Mesendoderm (in vitro differentiated cells): ENCODE data around the gene VPS35. TPM values are rescaled to one million over a fixed set of nuclear protein-coding genes. Genes with fewer than 3 reads are reported as not detected.

ENCODE experiments used
- DNase-seq: peaks from one replicate; pipeline ENCODE4 v3.0.0; 2013
- H2AK5ac ChIP-seq: 2 replicates; pipeline ENCODE4 v1.6.1; 2013; ENCODE audit warnings: low read length, inconsistent platforms
- H2BK120ac ChIP-seq: 2 replicates; pipeline ENCODE4 v1.6.1; 2013; ENCODE audit warnings: low read depth, mild to moderate bottlenecking, low read length, moderate library complexity, mixed read lengths
- H2BK15ac ChIP-seq: replicated peaks from 2 replicates; pipeline ENCODE4 v1.6.1; 2013; ENCODE audit warnings: low read depth, mild to moderate bottlenecking, moderate library complexity
- H2BK5ac ChIP-seq: 2 replicates; pipeline ENCODE4 v1.6.1; 2013; ENCODE audit warnings: low read length, inconsistent platforms
- H3K18ac ChIP-seq: 2 replicates; pipeline ENCODE4 v1.6.1; 2013; ENCODE audit warnings: mild to moderate bottlenecking, low read length, mixed read lengths
- H3K23ac ChIP-seq: one replicate; pipeline ENCODE4 v1.6.1; 2013; ENCODE audit warnings: low read length
- H3K27ac ChIP-seq: 2 replicates; pipeline ENCODE4 v1.5.1; 2013; ENCODE audit warnings: low read depth, mild to moderate bottlenecking, inconsistent platforms, low read length, moderate library complexity
- H3K27me3 ChIP-seq: 2 replicates; pipeline ENCODE4 v1.6.1; 2013; ENCODE audit warnings: low read length, control low read depth, mild to moderate bottlenecking, inconsistent platforms; ENCODE audit not compliant: insufficient read depth, poor library complexity
- H3K36me3 ChIP-seq: 2 replicates; pipeline ENCODE4 v1.6.1; 2013; ENCODE audit warnings: low read length, inconsistent platforms; ENCODE audit not compliant: control insufficient read depth, insufficient read depth
- H3K4ac ChIP-seq: one replicate; pipeline ENCODE4 v1.6.1; 2013; ENCODE audit warnings: low read depth, mild to moderate bottlenecking, low read length, moderate library complexity
- H3K4me1 ChIP-seq: 2 replicates; pipeline ENCODE4 v1.6.1; 2013; ENCODE audit warnings: low read depth, low read length, inconsistent platforms; ENCODE audit not compliant: control insufficient read depth
- H3K4me2 ChIP-seq: 2 replicates; pipeline ENCODE4 v1.6.1; 2013; ENCODE audit warnings: low read length
- H3K4me3 ChIP-seq: 2 replicates; pipeline ENCODE4 v1.5.1; 2013; ENCODE audit warnings: mild to moderate bottlenecking, low read length
- H3K56ac ChIP-seq: one replicate; pipeline ENCODE4 v1.6.1; 2013; ENCODE audit warnings: low read length
- H3K79me1 ChIP-seq: 2 replicates; pipeline ENCODE4 v1.6.1; 2013; ENCODE audit warnings: low read length, inconsistent platforms
- H3K79me2 ChIP-seq: 2 replicates; pipeline ENCODE4 v1.6.1; 2013; ENCODE audit warnings: mild to moderate bottlenecking, low read length; ENCODE audit not compliant: control insufficient read depth, insufficient read depth
- H3K9ac ChIP-seq: 2 replicates; pipeline ENCODE4 v1.6.1; 2013; ENCODE audit warnings: low read length, inconsistent platforms
- H4K5ac ChIP-seq: one replicate; pipeline ENCODE4 v1.6.1; 2013; ENCODE audit warnings: low read length
- H4K8ac ChIP-seq: one replicate; pipeline ENCODE4 v1.6.1; 2013; ENCODE audit warnings: low read depth, mild to moderate bottlenecking, control low read depth, low read length, moderate library complexity
- WGBS: extraction: QIAGEN DNeasy Blood & Tissue Kit; methylation state at CpG from one replicate; pipeline ENCODE4 v1.1.7; 2013; ENCODE audit warnings: low lambda C conversion rate, missing lambda C conversion rate; ENCODE audit not compliant: insufficient coverage; ENCODE audit errors: extremely low coverage; 5-methylcytosine and 5-hydroxymethylcytosine counted together
- polyA plus RNA-seq, 2 experiments: library from polyadenylated mRNA; stranded (reverse); fragments of 200-250 nt; gene quantifications; one replicate each; pipeline ENCODE4 v1.2.3, GENCODE V29; 2013

VPS35 gene
- 40.0 TPM for polyA plus RNA-seq (2013, experiment 1 of 2)
- polyA plus RNA-seq (2013, experiment 2 of 2) = 39.1 TPM

- peak within 1 kb of the TSS; percentile 87 for H3K27ac ChIP-seq
- H3K4me1 ChIP-seq = peaks cover 7% of the 10 kb centered on the region
These were observed at the start of gene VPS35 for GRCh38 chr16:46688654-46689364. VPS35 (minus strand) TSS chr16:46689178; CDS start chr16:46689133, 45 bp downstream.

DNA sequence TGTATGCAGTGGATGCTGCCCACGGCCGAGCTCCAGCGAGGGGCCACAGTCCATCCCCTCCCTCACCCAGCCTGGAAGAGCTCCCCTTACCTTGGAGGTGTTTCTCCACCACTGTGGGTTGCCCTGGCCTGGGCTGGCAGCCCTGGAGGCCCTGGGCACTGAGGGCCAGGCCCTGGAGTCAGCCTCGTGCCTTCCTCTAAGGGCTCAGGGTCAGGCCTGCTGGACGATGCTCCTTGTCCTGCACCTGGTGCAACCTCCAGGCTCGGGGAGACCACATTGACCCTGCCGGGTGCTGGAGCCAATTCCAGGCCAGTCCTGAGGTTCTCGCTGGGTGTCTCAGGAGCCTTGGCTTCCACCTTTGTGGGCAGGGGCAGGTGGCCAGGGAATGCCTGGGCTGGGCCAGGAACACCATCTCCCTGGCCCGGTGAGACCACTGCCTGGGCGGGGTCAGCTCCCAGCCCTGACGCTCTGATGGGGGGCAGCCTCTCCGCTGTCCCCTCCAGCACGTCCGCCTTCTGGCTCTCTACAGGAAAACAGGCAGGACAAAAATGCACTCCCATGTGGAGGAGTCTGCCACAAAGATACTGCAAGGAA lies 48.7 kb upstream of the VPS35 start:
- WGBS = no CpG with 5 or more reads among the region's 14 CpGs
- Histone ChIP-seq H2BK5ac (peak overlapping the region; percentile 53), H3K18ac (no peak overlapping the region), H3K79me2 (no peaks in the 10 kb centered on the region), H3K4me1 (peaks cover 2% of the 10 kb centered on the region), H3K36me3 (no peaks in the 10 kb centered on the region), H3K27ac (no peak overlapping the region), H3K4ac (no peak overlapping the region), H3K23ac (no peak overlapping the region), H4K5ac (peak overlapping the region; percentile 13), H2BK15ac (no peak overlapping the region), H3K9ac (no peak overlapping the region), H4K8ac (no peak overlapping the region), H3K27me3 (no peaks in the 10 kb centered on the region), H2AK5ac (peak overlapping the region; percentile 37), H3K79me1 (no peaks in the 10 kb centered on the region), H3K4me3 (no peak overlapping the region), H2BK120ac (no peak overlapping the region), H3K56ac (peak overlapping the region; percentile 66), H3K4me2 (no peak overlapping the region)
- no peak for DNase-seq

More at GRCh38 chr16:46688654-46689364, at the start of gene VPS35:
- Histone ChIP-seq H2AK5ac (no peak within 1 kb of the TSS), H3K79me2 (peaks cover 58% of the 10 kb centered on the region), H3K79me1 (peaks cover 11% of the 10 kb centered on the region), H2BK15ac (no peak within 1 kb of the TSS), H4K8ac (no peak within 1 kb of the TSS), H3K36me3 (peaks cover 4% of the 10 kb centered on the region), H3K27me3 (no peaks in the 10 kb centered on the region), H3K18ac (peak within 1 kb of the TSS; percentile 82), H3K9ac (peak within 1 kb of the TSS; percentile 100), H2BK5ac (peak within 1 kb of the TSS; percentile 93), H3K4me3 (peak within 1 kb of the TSS; percentile 99), H2BK120ac (no peak within 1 kb of the TSS), H3K4ac (peak within 1 kb of the TSS; percentile 77), H4K5ac (no peak within 1 kb of the TSS), H3K4me2 (peak within 1 kb of the TSS; percentile 99), H3K23ac (peak within 1 kb of the TSS; percentile 92), H3K56ac (peak within 1 kb of the TSS; percentile 100)
- no CpG with 5 or more reads among the region's 54 CpGs for WGBS
- peak; percentile 100 for DNase-seq

DNA sequence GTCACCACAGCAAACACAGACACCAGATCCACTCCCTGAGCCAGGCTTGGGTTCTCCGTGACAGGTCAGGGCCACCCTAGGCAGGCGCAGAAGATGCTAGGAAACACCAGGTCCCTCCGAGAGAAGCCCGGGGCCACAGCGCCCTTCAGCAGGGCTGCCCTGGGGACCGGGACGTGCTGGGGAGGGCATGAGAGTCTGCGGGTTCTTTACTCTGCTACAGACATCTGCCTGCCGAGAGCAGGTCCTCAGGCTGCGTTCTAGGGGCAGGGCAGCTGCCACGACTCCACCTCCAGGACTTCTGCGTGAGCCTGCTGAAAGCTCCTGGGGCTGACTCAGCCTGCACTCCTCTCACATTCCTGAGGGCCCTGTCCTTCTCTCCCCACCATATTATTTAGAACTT lies 47.7 kb upstream of the VPS35 start:
- WGBS = no CpG with 5 or more reads among the region's 12 CpGs
- H3K27me3 ChIP-seq = no peaks in the 10 kb centered on the region
- no peak overlapping the region for H4K8ac ChIP-seq
- no peak overlapping the region for H3K23ac ChIP-seq
- peak; percentile 64 for DNase-seq
- no peaks in the 10 kb centered on the region for H3K79me1 ChIP-seq
- no peak overlapping the region for H4K5ac ChIP-seq
- no peaks in the 10 kb centered on the region for H3K4me1 ChIP-seq
- H3K4me3 ChIP-seq = no peak overlapping the region
- H3K79me2 ChIP-seq = no peaks in the 10 kb centered on the region
- no peaks in the 10 kb centered on the region for H3K36me3 ChIP-seq
- no peak overlapping the region for H3K4ac ChIP-seq
- H3K27ac ChIP-seq = no peak overlapping the region
- no peak overlapping the region for H2AK5ac ChIP-seq
- no peak overlapping the region for H3K4me2 ChIP-seq
- H2BK5ac ChIP-seq = no peak overlapping the region
- no peak overlapping the region for H3K9ac ChIP-seq
- H3K56ac ChIP-seq = no peak overlapping the region
- no peak overlapping the region for H3K18ac ChIP-seq
- no peak overlapping the region for H2BK15ac ChIP-seq
- H2BK120ac ChIP-seq = no peak overlapping the region

DNA sequence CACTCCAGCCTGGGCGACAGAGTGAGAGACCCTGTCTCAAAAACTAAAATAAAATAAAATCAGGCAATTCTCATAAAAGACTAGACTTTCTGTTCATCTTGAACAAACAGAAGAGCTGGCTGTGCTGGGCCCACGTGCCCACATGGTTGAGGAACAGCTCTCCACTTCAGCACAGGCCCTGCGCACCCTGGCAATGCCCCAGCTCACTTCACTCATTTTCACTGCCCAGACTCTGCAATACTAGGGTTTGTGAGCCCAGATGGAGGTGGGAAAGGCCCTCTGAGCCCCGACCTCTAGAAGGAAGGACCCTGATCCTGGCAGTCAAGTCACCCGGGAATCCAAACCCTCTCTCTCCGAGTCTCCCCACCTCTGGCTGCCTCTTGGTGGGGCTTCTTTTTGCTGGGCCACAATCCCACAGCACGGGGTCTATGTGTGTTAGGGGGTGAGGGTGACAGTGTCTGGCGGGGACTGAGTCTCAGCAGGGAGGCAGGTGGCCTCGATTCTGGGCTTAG lies 44.4 kb upstream of the VPS35 start:
- H4K8ac ChIP-seq = no peak overlapping the region
- H3K4ac ChIP-seq = no peak overlapping the region
- no peaks in the 10 kb centered on the region for H3K79me2 ChIP-seq
- H3K56ac ChIP-seq = no peak overlapping the region
- no peak overlapping the region for H3K4me2 ChIP-seq
- H3K9ac ChIP-seq = no peak overlapping the region
- no peak overlapping the region for H2AK5ac ChIP-seq
- no peaks in the 10 kb centered on the region for H3K27me3 ChIP-seq
- no peak for DNase-seq
- no peak overlapping the region for H2BK5ac ChIP-seq
- H3K79me1 ChIP-seq = no peaks in the 10 kb centered on the region
- no peak overlapping the region for H2BK120ac ChIP-seq
- no CpG with 5 or more reads among the region's 9 CpGs for WGBS
- no peak overlapping the region for H3K23ac ChIP-seq
- H3K18ac ChIP-seq = no peak overlapping the region
- no peak overlapping the region for H2BK15ac ChIP-seq
- H3K4me3 ChIP-seq = no peak overlapping the region
- H3K4me1 ChIP-seq = no peaks in the 10 kb centered on the region
- no peaks in the 10 kb centered on the region for H3K36me3 ChIP-seq
- no peak overlapping the region for H4K5ac ChIP-seq
- no peak overlapping the region for H3K27ac ChIP-seq

DNA sequence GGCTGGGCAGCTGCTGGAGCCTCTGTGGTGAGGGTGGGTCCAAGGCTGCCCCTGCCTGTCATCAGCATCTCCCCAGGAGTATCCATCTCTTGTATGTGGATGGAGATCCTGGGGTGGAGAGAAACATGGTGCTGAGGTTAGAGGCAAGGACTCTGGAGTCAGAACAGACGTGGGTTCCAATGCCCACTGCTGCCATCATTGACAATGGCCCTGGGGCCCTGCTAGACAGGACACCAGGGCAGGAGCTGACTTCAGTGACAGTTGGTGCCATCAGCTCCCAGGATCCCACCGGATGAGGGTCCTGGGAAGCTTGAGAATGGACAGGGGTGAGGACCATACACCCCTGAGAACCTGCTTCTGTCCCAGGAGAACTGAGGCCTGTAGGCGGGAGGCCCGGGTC lies 43.6 kb upstream of the VPS35 start:
- DNase-seq = no peak
- no peak overlapping the region for H3K23ac ChIP-seq
- H3K56ac ChIP-seq = no peak overlapping the region
- no peaks in the 10 kb centered on the region for H3K36me3 ChIP-seq
- no peak overlapping the region for H3K9ac ChIP-seq
- WGBS = no CpG with 5 or more reads among the region's 4 CpGs
- no peaks in the 10 kb centered on the region for H3K79me1 ChIP-seq
- peaks cover 3% of the 10 kb centered on the region for H3K4me1 ChIP-seq
- H2BK120ac ChIP-seq = no peak overlapping the region
- no peak overlapping the region for H3K4ac ChIP-seq
- H3K27me3 ChIP-seq = no peaks in the 10 kb centered on the region
- no peak overlapping the region for H3K27ac ChIP-seq
- H3K18ac ChIP-seq = no peak overlapping the region
- H3K4me3 ChIP-seq = no peak overlapping the region
- H4K5ac ChIP-seq = no peak overlapping the region
- H3K79me2 ChIP-seq = no peaks in the 10 kb centered on the region
- no peak overlapping the region for H2AK5ac ChIP-seq
- H2BK15ac ChIP-seq = no peak overlapping the region
- no peak overlapping the region for H2BK5ac ChIP-seq
- H4K8ac ChIP-seq = no peak overlapping the region
- H3K4me2 ChIP-seq = no peak overlapping the region
